ENCODE data around the gene GGPS1. TPM values are rescaled to one million over a fixed set of nuclear protein-coding genes. Genes with fewer than 3 reads are reported as not detected.

GGPS1 gene
- polyA plus RNA-seq, 1 donor from 2014 or later = 71.9 TPM

- Histone ChIP-seq H3K79me2 (replicated peaks; ENCODE audit: insufficient read depth, low read length) (peaks cover 90% of the 10 kb centered on the region), H4K20me1 (ENCODE audit: insufficient read depth) (peaks cover 6% of the 10 kb centered on the region), H3K27me3 (ENCODE audit: insufficient read depth, low read depth, low read length) (no peaks in the 10 kb centered on the region), H3K9me2 (ENCODE audit: insufficient read depth, low read length) (no peaks in the 10 kb centered on the region), H3K4me2 (ENCODE audit: low read length) (no peak overlapping the region), H3K4me3 (ENCODE audit: low read length) (no peak overlapping the region), H3K36me3 (ENCODE audit: insufficient read depth, low read length) (no peaks in the 10 kb centered on the region), H3K9me3 (ENCODE audit: low read length) (no peaks in the 10 kb centered on the region), H3K9ac (ENCODE audit: low read length) (no peak overlapping the region), H3F3A (ENCODE audit: insufficient read depth, low read length, poor library complexity, severe bottlenecking) (no peaks in the 10 kb centered on the region), H2AFZ (ENCODE audit: low read depth, low read length) (no peak overlapping the region), H3K27ac (ENCODE audit: low read length) (no peak overlapping the region)
- TF ChIP-seq REST (IDR thresholded peaks at IDR 0.05; ENCODE audit: borderline replicate concordance) (no peak), CTCF (IDR thresholded peaks at IDR 0.05; ENCODE audit: poor library complexity, severe bottlenecking) (no peak), POLR2AphosphoS5 (IDR thresholded peaks at IDR 0.05) (no peak), EZH2 (IDR thresholded peaks at IDR 0.05; ENCODE audit: borderline replicate concordance, insufficient read depth, low read length, poor library complexity, severe bottlenecking) (no peak), EP300 (conservative IDR thresholded peaks at IDR 0.05; ENCODE audit: poor library complexity, severe bottlenecking) (no peak), SMC3 (conservative IDR thresholded peaks at IDR 0.05; ENCODE audit: poor library complexity) (no peak), MXI1 (conservative IDR thresholded peaks at IDR 0.05; ENCODE audit: poor library complexity, severe bottlenecking) (no peak), RAD21 (conservative IDR thresholded peaks at IDR 0.05) (no peak), TAF1 (IDR thresholded peaks at IDR 0.05; ENCODE audit: low read depth) (no peak)
Measured at GRCh38 chr1:235279694-235280093, 48.7 kb upstream of the GGPS1 start.

- peaks cover 90% of the 10 kb centered on the region for H3K79me2 ChIP-seq (replicated peaks; ENCODE audit: insufficient read depth, low read length)
- no peak overlapping the region for H3K27ac ChIP-seq (ENCODE audit: low read length)
- H4K20me1 ChIP-seq (ENCODE audit: insufficient read depth) = peaks cover 6% of the 10 kb centered on the region
Measured at GRCh38 chr1:235280467-235280866, 47.9 kb upstream of the GGPS1 start.

More at GRCh38 chr1:235280467-235280866, 47.9 kb upstream of the GGPS1 start:
- Histone ChIP-seq H3K9me2 (ENCODE audit: insufficient read depth, low read length) (no peaks in the 10 kb centered on the region), H3K4me2 (ENCODE audit: low read length) (no peak overlapping the region), H3K27me3 (ENCODE audit: insufficient read depth, low read depth, low read length) (no peaks in the 10 kb centered on the region), H3K9ac (ENCODE audit: low read length) (no peak overlapping the region), H3K36me3 (ENCODE audit: insufficient read depth, low read length) (no peaks in the 10 kb centered on the region), H3K9me3 (ENCODE audit: low read length) (no peaks in the 10 kb centered on the region), H2AFZ (ENCODE audit: low read depth, low read length) (no peak overlapping the region), H3K4me3 (ENCODE audit: low read length) (no peak overlapping the region), H3F3A (ENCODE audit: insufficient read depth, low read length, poor library complexity, severe bottlenecking) (no peaks in the 10 kb centered on the region)
- TF ChIP-seq EP300 (conservative IDR thresholded peaks at IDR 0.05; ENCODE audit: poor library complexity, severe bottlenecking) = no peak
- TF ChIP-seq TAF1 (IDR thresholded peaks at IDR 0.05; ENCODE audit: low read depth) = no peak
- no peak for TF ChIP-seq MXI1 (conservative IDR thresholded peaks at IDR 0.05; ENCODE audit: poor library complexity, severe bottlenecking)
- no peak for TF ChIP-seq CTCF (IDR thresholded peaks at IDR 0.05; ENCODE audit: poor library complexity, severe bottlenecking)
- no peak for TF ChIP-seq EZH2 (IDR thresholded peaks at IDR 0.05; ENCODE audit: borderline replicate concordance, insufficient read depth, low read length, poor library complexity, severe bottlenecking)
- no peak for TF ChIP-seq RAD21 (conservative IDR thresholded peaks at IDR 0.05)
- TF ChIP-seq REST (IDR thresholded peaks at IDR 0.05; ENCODE audit: borderline replicate concordance) = no peak
- TF ChIP-seq POLR2AphosphoS5 (IDR thresholded peaks at IDR 0.05) = no peak
- TF ChIP-seq SMC3 (conservative IDR thresholded peaks at IDR 0.05; ENCODE audit: poor library complexity) = no peak
